Measurements from ENCODE around the gene TBCC.
"Not testable (repeated sequence)": the region's sequence is repeated elsewhere in the genome, so short reads cannot be mapped to it uniquely, and the experiment has no call there.

The TBCC gene

GRCh38 chr6:42769836-42770235, 23.9 kb upstream of the TBCC start:
- no peak for DNase-seq

GRCh38 chr6:42769051-42769450, 23.1 kb upstream of the TBCC start:
- no peak for DNase-seq

- DNase-seq, result no peak
These were observed 20.3 kb upstream of the TBCC start for GRCh38 chr6:42766163-42766670.

- no peak for DNase-seq
These were observed 19.2 kb upstream of the TBCC start for GRCh38 chr6:42764911-42765648.

GRCh38 chr6:42762950-42763349, 17.0 kb upstream of the TBCC start:
- no peak for DNase-seq

GRCh38 chr6:42762426-42762859, 16.5 kb upstream of the TBCC start:
- no peak for DNase-seq

- no peak for DNase-seq
These were observed 15.6 kb upstream of the TBCC start for GRCh38 chr6:42761287-42762067.

- DNase-seq, result no peak
These were observed 13.0 kb upstream of the TBCC start for GRCh38 chr6:42758756-42759430.

GRCh38 chr6:42756722-42757121, 10.8 kb upstream of the TBCC start:
- no peak for DNase-seq

- no peak for DNase-seq
These were observed 8.9 kb upstream of the TBCC start for GRCh38 chr6:42754759-42755158.

GRCh38 chr6:42751055-42751454, 5.2 kb upstream of the TBCC start:
- no peak for DNase-seq

GRCh38 chr6:42748203-42748898, 2.4 kb upstream of the TBCC start:
- DNase-seq, result no peak

GRCh38 chr6:42746463-42747391, 824 bp upstream of the TBCC start:
- DNase-seq, result peak; percentile 70

- no peak for DNase-seq
These were observed 742 bp downstream of the TBCC start for GRCh38 chr6:42745083-42745639.

- DNase-seq, result no peak
These were observed 1.5 kb downstream of the TBCC start for GRCh38 chr6:42744351-42744893.

GRCh38 chr6:42742116-42742894, 3.6 kb downstream of the TBCC start:
- no peak for DNase-seq

- no peak for DNase-seq
These were observed 5.2 kb downstream of the TBCC start for GRCh38 chr6:42740725-42741124.

- DNase-seq, result no peak
These were observed 9.9 kb downstream of the TBCC start for GRCh38 chr6:42735976-42736375.

GRCh38 chr6:42733867-42734481, 11.9 kb downstream of the TBCC start:
- DNase-seq, result not testable (repeated sequence)

- DNase-seq, result no peak
These were observed 16.2 kb downstream of the TBCC start for GRCh38 chr6:42729731-42730130.
